ENCODE data around the gene LGALSL. TPM values are rescaled to one million over a fixed set of nuclear protein-coding genes. Genes with fewer than 3 reads are reported as not detected.

The LGALSL gene
- total and polyA plus RNA-seq, 9 of the 15 experiments (the other 6 are each of a cell fraction or from before 2014, with no cell fraction given) = 0.04 to 0.29 (median 0.14) TPM; not detected in 3

DNA sequence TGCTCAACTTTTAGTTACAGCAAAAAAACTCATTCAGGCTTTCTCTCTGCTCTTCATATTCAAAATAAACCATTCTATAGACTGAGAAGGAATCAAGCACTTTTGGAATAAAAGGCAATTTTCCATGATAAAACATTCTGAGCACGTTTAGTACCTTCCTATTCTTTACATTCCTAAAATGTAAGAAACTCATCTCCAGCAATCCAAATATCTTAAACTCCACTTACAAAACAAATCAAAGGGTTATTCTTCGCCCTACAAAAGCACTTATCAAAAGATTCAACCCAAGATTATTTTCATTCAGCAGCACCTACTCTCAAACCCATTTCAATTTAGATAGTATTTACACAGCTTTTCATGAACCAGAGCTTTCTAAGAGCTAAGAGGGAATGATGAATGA is 2.9 kb upstream of the LGALSL start (continued):
- TF ChIP-seq, protein P1, sequence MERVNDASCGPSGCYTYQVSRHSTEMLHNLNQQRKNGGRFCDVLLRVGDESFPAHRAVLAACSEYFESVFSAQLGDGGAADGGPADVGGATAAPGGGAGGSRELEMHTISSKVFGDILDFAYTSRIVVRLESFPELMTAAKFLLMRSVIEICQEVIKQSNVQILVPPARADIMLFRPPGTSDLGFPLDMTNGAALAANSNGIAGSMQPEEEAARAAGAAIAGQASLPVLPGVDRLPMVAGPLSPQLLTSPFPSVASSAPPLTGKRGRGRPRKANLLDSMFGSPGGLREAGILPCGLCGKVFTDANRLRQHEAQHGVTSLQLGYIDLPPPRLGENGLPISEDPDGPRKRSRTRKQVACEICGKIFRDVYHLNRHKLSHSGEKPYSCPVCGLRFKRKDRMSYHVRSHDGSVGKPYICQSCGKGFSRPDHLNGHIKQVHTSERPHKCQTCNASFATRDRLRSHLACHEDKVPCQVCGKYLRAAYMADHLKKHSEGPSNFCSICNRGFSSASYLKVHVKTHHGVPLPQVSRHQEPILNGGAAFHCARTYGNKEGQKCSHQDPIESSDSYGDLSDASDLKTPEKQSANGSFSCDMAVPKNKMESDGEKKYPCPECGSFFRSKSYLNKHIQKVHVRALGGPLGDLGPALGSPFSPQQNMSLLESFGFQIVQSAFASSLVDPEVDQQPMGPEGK (CRISPR knock-in tag; IDR thresholded peaks at IDR 0.05; ENCODE audit: borderline replicate concordance) = no peak
- no peak for TF ChIP-seq JUNB (CRISPR knock-in tag; conservative IDR thresholded peaks at IDR 0.05)
- no peak for TF ChIP-seq ELF1 (tag; IDR thresholded peaks at IDR 0.05)
- no peak for TF ChIP-seq U2AF1 (optimal IDR thresholded peaks at IDR 0.05; ENCODE audit: low read depth, low read length)
- TF ChIP-seq HNRNPK (IDR thresholded peaks at IDR 0.05; ENCODE audit: low read depth, low read length, poor library complexity, severe bottlenecking) = no peak

DNA sequence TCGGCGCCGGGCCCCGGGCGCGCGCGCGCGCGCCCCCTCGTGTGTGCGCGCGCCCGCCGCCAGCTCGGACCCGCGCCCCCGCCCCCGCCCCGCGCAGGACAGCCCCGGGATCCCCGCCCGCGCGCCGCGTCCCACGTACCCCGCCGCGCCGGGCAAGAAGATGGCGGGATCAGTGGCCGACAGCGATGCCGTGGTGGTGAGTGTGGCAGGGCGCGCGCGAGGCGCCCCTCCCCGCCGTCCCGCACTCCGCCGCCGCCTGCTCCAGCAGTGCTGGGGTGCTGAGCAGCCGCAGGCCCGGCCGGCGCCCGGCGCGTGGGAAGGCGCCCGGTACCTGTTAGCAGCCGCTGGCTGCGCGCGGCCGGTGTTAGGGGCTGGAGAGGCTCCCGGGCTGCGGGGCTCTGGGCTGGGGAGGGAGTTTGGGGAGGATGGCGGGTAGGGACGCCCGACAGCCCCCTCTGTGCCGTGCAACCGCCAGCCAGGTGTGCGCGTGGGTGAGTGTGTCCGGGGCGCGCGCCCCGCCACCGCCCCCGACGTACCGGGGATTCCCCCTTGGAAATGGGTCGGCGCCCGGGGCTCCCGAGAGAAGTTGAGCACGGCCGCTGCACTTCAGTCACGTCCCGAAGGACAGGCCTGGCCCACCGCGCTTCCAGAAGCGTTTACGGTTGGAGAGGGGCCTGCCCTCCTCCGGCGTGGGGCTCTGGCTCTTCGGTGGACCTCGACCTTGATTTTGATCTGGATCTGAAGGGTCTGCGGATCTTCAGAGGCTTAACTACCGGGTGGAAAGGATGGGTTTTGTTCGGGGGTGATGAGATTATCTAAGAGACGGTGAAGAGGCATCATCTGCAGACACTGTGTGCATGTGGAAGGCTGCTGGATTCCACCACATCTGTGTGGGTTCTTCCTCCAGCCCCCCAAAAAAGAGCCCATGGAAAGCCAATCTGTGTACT is 697 bp downstream of the LGALSL start:
- CTCF ChIA-PET (ENCODE audit: low intra/inter-chr PET ratio) = no interaction called here
- Histone ChIP-seq H3K27me3 (ENCODE audit: control insufficient read depth in 2 of 2, insufficient read depth in 2 of 2, low read length in 2 of 2) (peaks cover 11 to 30% of the 10 kb centered on the region in 2 experiments), H3K9me3 (replicated peaks; ENCODE audit: control insufficient read depth, insufficient read depth, low read depth, low read length) (no peaks in the 10 kb centered on the region), H3K9me1 (ENCODE audit: control insufficient read depth, insufficient read depth, low read length) (no peaks in the 10 kb centered on the region), H2AFZ (ENCODE audit: low read depth, low read length) (peak overlapping the region; percentile 64; the same call in 1 of the 2 replicates), H3K4me3 (peak overlapping the region; percentile 42), H3K4me2 (ENCODE audit: insufficient read depth, low read length) (peak overlapping the region; percentile 38; the same call in 1 of the 2 replicates), H3K4me1 (replicated peaks in 1 of 2; ENCODE audit: control insufficient read depth in 2 of 2, insufficient read depth in 2 of 2, low read length in 2 of 2) (peaks cover 0 to 14% of the 10 kb centered on the region in 2 experiments; a peak in 2 of 5 replicates), H3K27ac (ENCODE audit: extremely low read depth, low read depth, low read length) (no peak overlapping the region), H4K20me1 (replicated peaks; ENCODE audit: control insufficient read depth, insufficient read depth, low read length) (no peaks in the 10 kb centered on the region), H3K79me2 (ENCODE audit: control insufficient read depth, insufficient read depth, low read length) (no peaks in the 10 kb centered on the region), H3K36me3 (ENCODE audit: control insufficient read depth, insufficient read depth, low read length) (no peaks in the 10 kb centered on the region), H3K9ac (ENCODE audit: insufficient read depth in 1 of 2, low read depth in 2 of 2, low read length in 2 of 2) (peak overlapping the region in 1 of 2 experiments; percentile 65; a peak in 1 of 4 replicates)
- intact Hi-C loops (cut with micrococcal nuclease) = no loop called here
- in situ Hi-C loops (cut with MboI) = no loop called here
- ATAC-seq = peak; percentile 74
- WGBS (ENCODE audit: insufficient coverage, low coverage, missing lambda C conversion rate) = 26% methylated on average over 40 of the region's 103 CpGs
- DNase-seq (ENCODE audit: extremely low read depth in 1 of 4, low spot score in 3 of 4) = peak; percentile 40 to 90 (median 76)
- no peak for FAIRE-seq
- BruUV-seq (replicated peaks) = no TSS peak
- POLR2A ChIA-PET = interaction anchor here (0.6 kb wide), 1 partner anchor 103 kb away, joined by 3 read pairs; no protein-coding TSS in a partner anchor
- TF ChIP-seq RBBP5 (IDR thresholded peaks at IDR 0.05; ENCODE audit: borderline replicate concordance, insufficient read depth, low read length, poor library complexity, severe bottlenecking) = peak; percentile 25
- TF ChIP-seq, protein P2, sequence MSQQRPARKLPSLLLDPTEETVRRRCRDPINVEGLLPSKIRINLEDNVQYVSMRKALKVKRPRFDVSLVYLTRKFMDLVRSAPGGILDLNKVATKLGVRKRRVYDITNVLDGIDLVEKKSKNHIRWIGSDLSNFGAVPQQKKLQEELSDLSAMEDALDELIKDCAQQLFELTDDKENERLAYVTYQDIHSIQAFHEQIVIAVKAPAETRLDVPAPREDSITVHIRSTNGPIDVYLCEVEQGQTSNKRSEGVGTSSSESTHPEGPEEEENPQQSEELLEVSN (IDR thresholded peaks at IDR 0.05; ENCODE audit: borderline replicate concordance in 1 of 2, extremely low read depth in 1 of 2, insufficient read depth in 1 of 2, insufficient read length in 1 of 2, low read depth in 1 of 2, low read length in 1 of 2, poor library complexity in 1 of 2, severe bottlenecking in 1 of 2) = peak in 1 of 2 experiments; percentile 53
- no peak for TF ChIP-seq ADNP (tag; IDR thresholded peaks at IDR 0.05)
- TF ChIP-seq, protein P3, sequence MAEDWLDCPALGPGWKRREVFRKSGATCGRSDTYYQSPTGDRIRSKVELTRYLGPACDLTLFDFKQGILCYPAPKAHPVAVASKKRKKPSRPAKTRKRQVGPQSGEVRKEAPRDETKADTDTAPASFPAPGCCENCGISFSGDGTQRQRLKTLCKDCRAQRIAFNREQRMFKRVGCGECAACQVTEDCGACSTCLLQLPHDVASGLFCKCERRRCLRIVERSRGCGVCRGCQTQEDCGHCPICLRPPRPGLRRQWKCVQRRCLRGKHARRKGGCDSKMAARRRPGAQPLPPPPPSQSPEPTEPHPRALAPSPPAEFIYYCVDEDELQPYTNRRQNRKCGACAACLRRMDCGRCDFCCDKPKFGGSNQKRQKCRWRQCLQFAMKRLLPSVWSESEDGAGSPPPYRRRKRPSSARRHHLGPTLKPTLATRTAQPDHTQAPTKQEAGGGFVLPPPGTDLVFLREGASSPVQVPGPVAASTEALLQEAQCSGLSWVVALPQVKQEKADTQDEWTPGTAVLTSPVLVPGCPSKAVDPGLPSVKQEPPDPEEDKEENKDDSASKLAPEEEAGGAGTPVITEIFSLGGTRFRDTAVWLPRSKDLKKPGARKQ (CRISPR knock-in tag; IDR thresholded peaks at IDR 0.05) = no peak
- 0 out of 2 replicates have a peak, but pooled peaks have one; percentile 21 for TF ChIP-seq RBM14 (IDR thresholded peaks at IDR 0.05; ENCODE audit: borderline replicate concordance, insufficient read depth, low read depth, low read length)
- peak; percentile 37 for TF ChIP-seq PCBP1 (IDR thresholded peaks at IDR 0.05; ENCODE audit: low read depth, low read length, poor library complexity, severe bottlenecking)

Data from K562 (cell line).